WTC11 (cell line): ENCODE results near the gene UBAP1. TPM values are rescaled to one million over a fixed set of nuclear protein-coding genes. Genes with fewer than 3 reads are reported as not detected.

Experiments used
- ATF1 ChIP-seq: sonication (generic); formaldehyde crosslinking; IDR thresholded peaks from 2 replicates; pipeline ENCODE4 v1.8.1; 2023; ENCODE audit warnings: mild to moderate bottlenecking, moderate library complexity, missing genetic modification reagents
- CBFB ChIP-seq: sonication (generic); formaldehyde crosslinking; IDR thresholded peaks from 2 replicates; pipeline ENCODE4 v1.8.1; 2022; ENCODE audit warnings: mild to moderate bottlenecking, low read depth, missing genetic modification reagents
- ESRRA ChIP-seq: sonication (generic); formaldehyde crosslinking; IDR thresholded peaks from 2 replicates; pipeline ENCODE4 v1.8.1; 2022; ENCODE audit warnings: mild to moderate bottlenecking, missing genetic modification reagents, borderline replicate concordance
- FOXK1 ChIP-seq: sonication (generic); formaldehyde crosslinking; IDR thresholded peaks from 2 replicates; pipeline ENCODE4 v1.8.0; 2022; ENCODE audit warnings: mild to moderate bottlenecking, moderate library complexity, missing genetic modification reagents
- GABPB1 ChIP-seq: sonication (generic); formaldehyde crosslinking; IDR thresholded peaks from 2 replicates; pipeline ENCODE4 v1.8.1; 2023; ENCODE audit warnings: mild to moderate bottlenecking, missing genetic modification reagents
- HMGA2 ChIP-seq: fragments of 250-450 bp; sonication (Bioruptor Pico); IDR thresholded peaks from 2 replicates; pipeline ENCODE4 v1.4.0; 2021; ENCODE audit warnings: mild to moderate bottlenecking, moderate library complexity
- OVOL2 ChIP-seq: fragments of 250-450 bp; sonication (Bioruptor Pico); IDR thresholded peaks from 2 replicates; pipeline ENCODE4 v1.9.0; 2021; ENCODE audit warnings: mild to moderate bottlenecking, borderline replicate concordance
- RELA ChIP-seq: sonication (generic); formaldehyde crosslinking; IDR thresholded peaks from 2 replicates; pipeline ENCODE4 v1.8.1; 2022; ENCODE audit warnings: missing genetic modification reagents, mild to moderate bottlenecking, borderline replicate concordance
- RORB ChIP-seq: fragments of 250-450 bp; sonication (Bioruptor Pico); IDR thresholded peaks from 2 replicates; pipeline ENCODE4 v1.9.0; 2021; ENCODE audit warnings: mild to moderate bottlenecking
- total RNA-seq: library from RNA; stranded (reverse); gene quantifications from 3 replicates; pipeline ENCODE4 v1.2.3, GENCODE V29; 2021
- TF ChIP-seq, protein P1 (sequence below): sonication (generic); formaldehyde crosslinking; IDR thresholded peaks from 2 replicates; pipeline ENCODE4 v1.8.1; 2023; ENCODE audit warnings: mild to moderate bottlenecking, missing genetic modification reagents, moderate library complexity
- TF ChIP-seq, protein P2 (sequence below): fragments of 250-450 bp; sonication (Bioruptor Pico); IDR thresholded peaks from 2 replicates; pipeline ENCODE4 v1.9.0; 2021; ENCODE audit warnings: mild to moderate bottlenecking
- TF ChIP-seq, protein P3 (sequence below): fragments of 250-450 bp; sonication (Bioruptor Pico); IDR thresholded peaks from 2 replicates; pipeline ENCODE4 v1.9.0; 2021; ENCODE audit warnings: mild to moderate bottlenecking, borderline replicate concordance
- TF ChIP-seq, protein P4 (sequence below): fragments of 250-450 bp; sonication (Bioruptor Pico); IDR thresholded peaks from 2 replicates; pipeline ENCODE4 v2.1.2; 2022; ENCODE audit warnings: mild to moderate bottlenecking, moderate library complexity
- TF ChIP-seq, protein P5 (sequence below): sonication (generic); formaldehyde crosslinking; IDR thresholded peaks from 2 replicates; pipeline ENCODE4 v1.8.0; 2023; ENCODE audit warnings: missing genetic modification reagents, mild to moderate bottlenecking, borderline replicate concordance
- TF ChIP-seq, protein P6 (sequence below): sonication (generic); formaldehyde crosslinking; IDR thresholded peaks from 2 replicates; pipeline ENCODE4 v1.8.0; 2022; ENCODE audit warnings: mild to moderate bottlenecking, missing genetic modification reagents
- TF ChIP-seq, protein P7 (sequence below): sonication (generic); formaldehyde crosslinking; IDR thresholded peaks from 2 replicates; pipeline ENCODE4 v1.8.1; 2023; ENCODE audit warnings: mild to moderate bottlenecking, missing genetic modification reagents, borderline replicate concordance

The UBAP1 gene
- total RNA-seq, 1 experiment from 2014 or later, result 23.9 TPM

DNA sequence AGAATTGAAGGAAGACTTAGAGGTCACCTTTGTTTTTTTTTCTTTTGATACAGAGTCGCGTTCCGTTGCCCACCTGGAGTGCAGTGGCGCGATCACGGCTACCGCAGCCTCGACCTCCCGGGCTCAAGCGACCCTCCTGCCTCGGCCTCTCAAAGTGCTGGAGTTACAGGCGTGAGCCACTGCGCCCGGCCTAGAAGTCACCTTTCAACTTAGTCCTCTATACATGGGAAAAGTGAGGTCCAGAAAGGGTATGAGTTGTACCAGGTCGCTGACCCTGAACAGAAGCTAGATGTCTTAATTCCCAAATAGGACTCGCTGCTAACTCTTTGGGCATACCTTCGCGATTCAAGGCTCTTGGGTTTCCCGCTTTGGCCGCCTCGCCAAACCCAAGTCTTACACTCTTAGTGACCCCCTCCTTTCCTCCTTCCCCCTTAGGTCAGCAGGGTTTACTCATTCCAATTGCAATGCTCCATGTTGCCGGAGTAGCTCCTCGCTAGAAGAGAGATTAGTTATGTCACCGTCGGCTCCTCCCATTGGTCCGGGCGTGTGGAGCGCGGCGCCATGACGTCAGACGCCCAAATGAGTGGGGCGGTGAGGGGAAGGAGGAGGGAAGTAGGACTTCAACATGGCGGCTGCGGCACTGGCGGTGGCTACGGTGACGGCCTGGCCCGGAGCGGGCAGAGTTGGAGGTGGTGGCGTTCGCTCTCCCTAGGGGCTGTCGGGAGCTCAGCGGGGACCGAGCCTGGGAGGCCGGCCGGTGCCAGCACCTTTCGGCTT, at the start of gene UBAP1 (continued):
- no peak for TF ChIP-seq RORB (CRISPR knock-in tag)
- no peak for TF ChIP-seq RELA
- TF ChIP-seq, protein P1, sequence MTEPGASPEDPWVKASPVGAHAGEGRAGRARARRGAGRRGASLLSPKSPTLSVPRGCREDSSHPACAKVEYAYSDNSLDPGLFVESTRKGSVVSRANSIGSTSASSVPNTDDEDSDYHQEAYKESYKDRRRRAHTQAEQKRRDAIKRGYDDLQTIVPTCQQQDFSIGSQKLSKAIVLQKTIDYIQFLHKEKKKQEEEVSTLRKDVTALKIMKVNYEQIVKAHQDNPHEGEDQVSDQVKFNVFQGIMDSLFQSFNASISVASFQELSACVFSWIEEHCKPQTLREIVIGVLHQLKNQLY (CRISPR knock-in tag), result no peak
- TF ChIP-seq, protein P2, sequence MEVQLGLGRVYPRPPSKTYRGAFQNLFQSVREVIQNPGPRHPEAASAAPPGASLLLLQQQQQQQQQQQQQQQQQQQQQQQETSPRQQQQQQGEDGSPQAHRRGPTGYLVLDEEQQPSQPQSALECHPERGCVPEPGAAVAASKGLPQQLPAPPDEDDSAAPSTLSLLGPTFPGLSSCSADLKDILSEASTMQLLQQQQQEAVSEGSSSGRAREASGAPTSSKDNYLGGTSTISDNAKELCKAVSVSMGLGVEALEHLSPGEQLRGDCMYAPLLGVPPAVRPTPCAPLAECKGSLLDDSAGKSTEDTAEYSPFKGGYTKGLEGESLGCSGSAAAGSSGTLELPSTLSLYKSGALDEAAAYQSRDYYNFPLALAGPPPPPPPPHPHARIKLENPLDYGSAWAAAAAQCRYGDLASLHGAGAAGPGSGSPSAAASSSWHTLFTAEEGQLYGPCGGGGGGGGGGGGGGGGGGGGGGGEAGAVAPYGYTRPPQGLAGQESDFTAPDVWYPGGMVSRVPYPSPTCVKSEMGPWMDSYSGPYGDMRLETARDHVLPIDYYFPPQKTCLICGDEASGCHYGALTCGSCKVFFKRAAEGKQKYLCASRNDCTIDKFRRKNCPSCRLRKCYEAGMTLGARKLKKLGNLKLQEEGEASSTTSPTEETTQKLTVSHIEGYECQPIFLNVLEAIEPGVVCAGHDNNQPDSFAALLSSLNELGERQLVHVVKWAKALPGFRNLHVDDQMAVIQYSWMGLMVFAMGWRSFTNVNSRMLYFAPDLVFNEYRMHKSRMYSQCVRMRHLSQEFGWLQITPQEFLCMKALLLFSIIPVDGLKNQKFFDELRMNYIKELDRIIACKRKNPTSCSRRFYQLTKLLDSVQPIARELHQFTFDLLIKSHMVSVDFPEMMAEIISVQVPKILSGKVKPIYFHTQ (CRISPR knock-in tag), result no peak
- TF ChIP-seq, protein P3, sequence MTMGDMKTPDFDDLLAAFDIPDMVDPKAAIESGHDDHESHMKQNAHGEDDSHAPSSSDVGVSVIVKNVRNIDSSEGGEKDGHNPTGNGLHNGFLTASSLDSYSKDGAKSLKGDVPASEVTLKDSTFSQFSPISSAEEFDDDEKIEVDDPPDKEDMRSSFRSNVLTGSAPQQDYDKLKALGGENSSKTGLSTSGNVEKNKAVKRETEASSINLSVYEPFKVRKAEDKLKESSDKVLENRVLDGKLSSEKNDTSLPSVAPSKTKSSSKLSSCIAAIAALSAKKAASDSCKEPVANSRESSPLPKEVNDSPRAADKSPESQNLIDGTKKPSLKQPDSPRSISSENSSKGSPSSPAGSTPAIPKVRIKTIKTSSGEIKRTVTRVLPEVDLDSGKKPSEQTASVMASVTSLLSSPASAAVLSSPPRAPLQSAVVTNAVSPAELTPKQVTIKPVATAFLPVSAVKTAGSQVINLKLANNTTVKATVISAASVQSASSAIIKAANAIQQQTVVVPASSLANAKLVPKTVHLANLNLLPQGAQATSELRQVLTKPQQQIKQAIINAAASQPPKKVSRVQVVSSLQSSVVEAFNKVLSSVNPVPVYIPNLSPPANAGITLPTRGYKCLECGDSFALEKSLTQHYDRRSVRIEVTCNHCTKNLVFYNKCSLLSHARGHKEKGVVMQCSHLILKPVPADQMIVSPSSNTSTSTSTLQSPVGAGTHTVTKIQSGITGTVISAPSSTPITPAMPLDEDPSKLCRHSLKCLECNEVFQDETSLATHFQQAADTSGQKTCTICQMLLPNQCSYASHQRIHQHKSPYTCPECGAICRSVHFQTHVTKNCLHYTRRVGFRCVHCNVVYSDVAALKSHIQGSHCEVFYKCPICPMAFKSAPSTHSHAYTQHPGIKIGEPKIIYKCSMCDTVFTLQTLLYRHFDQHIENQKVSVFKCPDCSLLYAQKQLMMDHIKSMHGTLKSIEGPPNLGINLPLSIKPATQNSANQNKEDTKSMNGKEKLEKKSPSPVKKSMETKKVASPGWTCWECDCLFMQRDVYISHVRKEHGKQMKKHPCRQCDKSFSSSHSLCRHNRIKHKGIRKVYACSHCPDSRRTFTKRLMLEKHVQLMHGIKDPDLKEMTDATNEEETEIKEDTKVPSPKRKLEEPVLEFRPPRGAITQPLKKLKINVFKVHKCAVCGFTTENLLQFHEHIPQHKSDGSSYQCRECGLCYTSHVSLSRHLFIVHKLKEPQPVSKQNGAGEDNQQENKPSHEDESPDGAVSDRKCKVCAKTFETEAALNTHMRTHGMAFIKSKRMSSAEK (CRISPR knock-in tag), result no peak
- peak; percentile 66; the same call in 1 of the 2 replicates for TF ChIP-seq CBFB (CRISPR knock-in tag)
- TF ChIP-seq, protein P4, sequence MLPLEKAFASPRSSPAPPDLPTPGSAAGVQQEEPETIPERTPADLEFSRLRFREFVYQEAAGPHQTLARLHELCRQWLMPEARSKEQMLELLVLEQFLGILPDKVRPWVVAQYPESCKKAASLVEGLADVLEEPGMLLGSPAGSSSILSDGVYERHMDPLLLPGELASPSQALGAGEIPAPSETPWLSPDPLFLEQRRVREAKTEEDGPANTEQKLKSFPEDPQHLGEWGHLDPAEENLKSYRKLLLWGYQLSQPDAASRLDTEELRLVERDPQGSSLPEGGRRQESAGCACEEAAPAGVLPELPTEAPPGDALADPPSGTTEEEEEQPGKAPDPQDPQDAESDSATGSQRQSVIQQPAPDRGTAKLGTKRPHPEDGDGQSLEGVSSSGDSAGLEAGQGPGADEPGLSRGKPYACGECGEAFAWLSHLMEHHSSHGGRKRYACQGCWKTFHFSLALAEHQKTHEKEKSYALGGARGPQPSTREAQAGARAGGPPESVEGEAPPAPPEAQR, result no peak
- TF ChIP-seq GABPB1, result no peak
- TF ChIP-seq, protein P5, sequence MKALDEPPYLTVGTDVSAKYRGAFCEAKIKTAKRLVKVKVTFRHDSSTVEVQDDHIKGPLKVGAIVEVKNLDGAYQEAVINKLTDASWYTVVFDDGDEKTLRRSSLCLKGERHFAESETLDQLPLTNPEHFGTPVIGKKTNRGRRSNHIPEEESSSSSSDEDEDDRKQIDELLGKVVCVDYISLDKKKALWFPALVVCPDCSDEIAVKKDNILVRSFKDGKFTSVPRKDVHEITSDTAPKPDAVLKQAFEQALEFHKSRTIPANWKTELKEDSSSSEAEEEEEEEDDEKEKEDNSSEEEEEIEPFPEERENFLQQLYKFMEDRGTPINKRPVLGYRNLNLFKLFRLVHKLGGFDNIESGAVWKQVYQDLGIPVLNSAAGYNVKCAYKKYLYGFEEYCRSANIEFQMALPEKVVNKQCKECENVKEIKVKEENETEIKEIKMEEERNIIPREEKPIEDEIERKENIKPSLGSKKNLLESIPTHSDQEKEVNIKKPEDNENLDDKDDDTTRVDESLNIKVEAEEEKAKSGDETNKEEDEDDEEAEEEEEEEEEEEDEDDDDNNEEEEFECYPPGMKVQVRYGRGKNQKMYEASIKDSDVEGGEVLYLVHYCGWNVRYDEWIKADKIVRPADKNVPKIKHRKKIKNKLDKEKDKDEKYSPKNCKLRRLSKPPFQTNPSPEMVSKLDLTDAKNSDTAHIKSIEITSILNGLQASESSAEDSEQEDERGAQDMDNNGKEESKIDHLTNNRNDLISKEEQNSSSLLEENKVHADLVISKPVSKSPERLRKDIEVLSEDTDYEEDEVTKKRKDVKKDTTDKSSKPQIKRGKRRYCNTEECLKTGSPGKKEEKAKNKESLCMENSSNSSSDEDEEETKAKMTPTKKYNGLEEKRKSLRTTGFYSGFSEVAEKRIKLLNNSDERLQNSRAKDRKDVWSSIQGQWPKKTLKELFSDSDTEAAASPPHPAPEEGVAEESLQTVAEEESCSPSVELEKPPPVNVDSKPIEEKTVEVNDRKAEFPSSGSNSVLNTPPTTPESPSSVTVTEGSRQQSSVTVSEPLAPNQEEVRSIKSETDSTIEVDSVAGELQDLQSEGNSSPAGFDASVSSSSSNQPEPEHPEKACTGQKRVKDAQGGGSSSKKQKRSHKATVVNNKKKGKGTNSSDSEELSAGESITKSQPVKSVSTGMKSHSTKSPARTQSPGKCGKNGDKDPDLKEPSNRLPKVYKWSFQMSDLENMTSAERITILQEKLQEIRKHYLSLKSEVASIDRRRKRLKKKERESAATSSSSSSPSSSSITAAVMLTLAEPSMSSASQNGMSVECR (CRISPR knock-in tag), result no peak
- TF ChIP-seq HMGA2 (CRISPR knock-in tag), result no peak
- no peak for TF ChIP-seq OVOL2
- TF ChIP-seq, protein P6, sequence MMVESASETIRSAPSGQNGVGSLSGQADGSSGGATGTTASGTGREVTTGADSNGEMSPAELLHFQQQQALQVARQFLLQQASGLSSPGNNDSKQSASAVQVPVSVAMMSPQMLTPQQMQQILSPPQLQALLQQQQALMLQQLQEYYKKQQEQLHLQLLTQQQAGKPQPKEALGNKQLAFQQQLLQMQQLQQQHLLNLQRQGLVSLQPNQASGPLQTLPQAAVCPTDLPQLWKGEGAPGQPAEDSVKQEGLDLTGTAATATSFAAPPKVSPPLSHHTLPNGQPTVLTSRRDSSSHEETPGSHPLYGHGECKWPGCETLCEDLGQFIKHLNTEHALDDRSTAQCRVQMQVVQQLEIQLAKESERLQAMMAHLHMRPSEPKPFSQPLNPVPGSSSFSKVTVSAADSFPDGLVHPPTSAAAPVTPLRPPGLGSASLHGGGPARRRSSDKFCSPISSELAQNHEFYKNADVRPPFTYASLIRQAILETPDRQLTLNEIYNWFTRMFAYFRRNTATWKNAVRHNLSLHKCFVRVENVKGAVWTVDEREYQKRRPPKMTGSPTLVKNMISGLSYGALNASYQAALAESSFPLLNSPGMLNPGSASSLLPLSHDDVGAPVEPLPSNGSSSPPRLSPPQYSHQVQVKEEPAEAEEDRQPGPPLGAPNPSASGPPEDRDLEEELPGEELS (CRISPR knock-in tag), result peak; percentile 75; the same call in 1 of the 2 replicates
- TF ChIP-seq, protein P7, sequence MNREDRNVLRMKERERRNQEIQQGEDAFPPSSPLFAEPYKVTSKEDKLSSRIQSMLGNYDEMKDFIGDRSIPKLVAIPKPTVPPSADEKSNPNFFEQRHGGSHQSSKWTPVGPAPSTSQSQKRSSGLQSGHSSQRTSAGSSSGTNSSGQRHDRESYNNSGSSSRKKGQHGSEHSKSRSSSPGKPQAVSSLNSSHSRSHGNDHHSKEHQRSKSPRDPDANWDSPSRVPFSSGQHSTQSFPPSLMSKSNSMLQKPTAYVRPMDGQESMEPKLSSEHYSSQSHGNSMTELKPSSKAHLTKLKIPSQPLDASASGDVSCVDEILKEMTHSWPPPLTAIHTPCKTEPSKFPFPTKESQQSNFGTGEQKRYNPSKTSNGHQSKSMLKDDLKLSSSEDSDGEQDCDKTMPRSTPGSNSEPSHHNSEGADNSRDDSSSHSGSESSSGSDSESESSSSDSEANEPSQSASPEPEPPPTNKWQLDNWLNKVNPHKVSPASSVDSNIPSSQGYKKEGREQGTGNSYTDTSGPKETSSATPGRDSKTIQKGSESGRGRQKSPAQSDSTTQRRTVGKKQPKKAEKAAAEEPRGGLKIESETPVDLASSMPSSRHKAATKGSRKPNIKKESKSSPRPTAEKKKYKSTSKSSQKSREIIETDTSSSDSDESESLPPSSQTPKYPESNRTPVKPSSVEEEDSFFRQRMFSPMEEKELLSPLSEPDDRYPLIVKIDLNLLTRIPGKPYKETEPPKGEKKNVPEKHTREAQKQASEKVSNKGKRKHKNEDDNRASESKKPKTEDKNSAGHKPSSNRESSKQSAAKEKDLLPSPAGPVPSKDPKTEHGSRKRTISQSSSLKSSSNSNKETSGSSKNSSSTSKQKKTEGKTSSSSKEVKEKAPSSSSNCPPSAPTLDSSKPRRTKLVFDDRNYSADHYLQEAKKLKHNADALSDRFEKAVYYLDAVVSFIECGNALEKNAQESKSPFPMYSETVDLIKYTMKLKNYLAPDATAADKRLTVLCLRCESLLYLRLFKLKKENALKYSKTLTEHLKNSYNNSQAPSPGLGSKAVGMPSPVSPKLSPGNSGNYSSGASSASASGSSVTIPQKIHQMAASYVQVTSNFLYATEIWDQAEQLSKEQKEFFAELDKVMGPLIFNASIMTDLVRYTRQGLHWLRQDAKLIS (CRISPR knock-in tag), result 0 out of 2 replicates have a peak, but pooled peaks have one; percentile 33
- no peak for TF ChIP-seq ATF1 (CRISPR knock-in tag)
- no peak for TF ChIP-seq ESRRA
- TF ChIP-seq FOXK1 (CRISPR knock-in tag), result peak; percentile 48
